Ovary (tissue), 3 donors: ENCODE results near the gene LHB.

Experiments
- EP300 ChIP-seq: sonication (generic); formaldehyde crosslinking; IDR thresholded peaks from one replicate; pipeline ENCODE4 v1.6.1; 2017; ENCODE audit warnings: antibody characterized with exemption
- POLR2A ChIP-seq: fragments of 450-650 bp; IDR thresholded peaks from one replicate; pipeline ENCODE4 v1.6.1; 2017; ENCODE audit warnings: antibody characterized with exemption, mild to moderate bottlenecking, moderate library complexity
- TF ChIP-seq, protein P1 (sequence below), 3 donors: fragments of 450-650 bp in 2 of 3; fragments of 200-600 bp in 1 of 3; IDR thresholded peaks; one replicate each; pipeline versions ENCODE4 v1.5.1 to v1.8.0; 2016 to 2022; ENCODE audit warnings: antibody characterized with exemption in 3 of 3, mild to moderate bottlenecking in 1 of 3
- donor health status: DM: no; HTN: no; CAD: no.

DNA sequence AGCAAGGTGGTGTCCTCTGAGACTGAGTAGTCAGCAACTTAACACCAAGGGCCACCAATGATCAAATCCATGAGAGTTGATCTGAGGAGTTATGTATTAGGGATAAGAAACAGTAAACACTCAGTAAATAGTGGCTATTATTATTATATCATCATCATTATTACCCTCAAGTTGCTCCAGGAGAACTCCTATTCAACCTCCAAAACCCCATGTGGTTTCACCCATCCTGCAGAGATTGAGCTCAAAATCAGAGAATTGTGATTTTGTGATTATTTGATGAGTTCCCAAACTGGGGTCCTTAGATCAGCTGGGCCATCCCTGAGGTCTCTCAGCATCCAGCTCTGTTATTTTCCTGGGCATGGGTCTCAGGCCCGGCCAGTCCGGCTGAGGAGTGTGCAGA, 44.1 kb upstream of the LHB start:
- TF ChIP-seq EP300 (no peak), POLR2A (no peak)
- TF ChIP-seq, protein P1, sequence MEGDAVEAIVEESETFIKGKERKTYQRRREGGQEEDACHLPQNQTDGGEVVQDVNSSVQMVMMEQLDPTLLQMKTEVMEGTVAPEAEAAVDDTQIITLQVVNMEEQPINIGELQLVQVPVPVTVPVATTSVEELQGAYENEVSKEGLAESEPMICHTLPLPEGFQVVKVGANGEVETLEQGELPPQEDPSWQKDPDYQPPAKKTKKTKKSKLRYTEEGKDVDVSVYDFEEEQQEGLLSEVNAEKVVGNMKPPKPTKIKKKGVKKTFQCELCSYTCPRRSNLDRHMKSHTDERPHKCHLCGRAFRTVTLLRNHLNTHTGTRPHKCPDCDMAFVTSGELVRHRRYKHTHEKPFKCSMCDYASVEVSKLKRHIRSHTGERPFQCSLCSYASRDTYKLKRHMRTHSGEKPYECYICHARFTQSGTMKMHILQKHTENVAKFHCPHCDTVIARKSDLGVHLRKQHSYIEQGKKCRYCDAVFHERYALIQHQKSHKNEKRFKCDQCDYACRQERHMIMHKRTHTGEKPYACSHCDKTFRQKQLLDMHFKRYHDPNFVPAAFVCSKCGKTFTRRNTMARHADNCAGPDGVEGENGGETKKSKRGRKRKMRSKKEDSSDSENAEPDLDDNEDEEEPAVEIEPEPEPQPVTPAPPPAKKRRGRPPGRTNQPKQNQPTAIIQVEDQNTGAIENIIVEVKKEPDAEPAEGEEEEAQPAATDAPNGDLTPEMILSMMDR (IDR thresholded peaks at IDR 0.05) = no peak
